K562 (cell line): ENCODE data around the gene CBX1. TPM values are rescaled to one million over a fixed set of nuclear protein-coding genes. Genes with fewer than 3 reads are reported as not detected.

Source experiments
- ATAC-seq: fragments of 200-7000 bp; cut with Tn5 transposase; 3 replicates; pipeline ENCODE4 v1.9.1; 2020; ENCODE audit warnings: moderate library complexity
- BruUV-seq: library from RNA; stranded (reverse); fragments of 400-500 nt; replicated peaks from 2 replicates; lab custom pipeline; 2021; lab: Mats Ljungman, UMichigan
- CTCF ChIA-PET: fragments of 300-600 bp; formaldehyde crosslinking; extraction: SDS; loops from one replicate; lab custom pipeline; 2021; ENCODE audit warnings: low intra/inter-chr PET ratio; lab: Yijun Ruan, JAX
- POLR2A ChIA-PET: fragments of 300-600, 350-650 bp; sonication (Branson Sonifier 250); formaldehyde crosslinking; extraction: SDS; loops from one replicate; lab custom pipeline; 2021; ENCODE audit warnings: antibody characterized with exemption, inconsistent platforms; lab: Yijun Ruan, JAX
- DNase-seq, 4 experiments: peaks; one replicate each; pipeline versions ENCODE4 v3.0.0 to v3.0.0-alpha.2; 2011 to 2018; ENCODE audit warnings: low spot score in 3 of 4, mixed read lengths in 3 of 4; ENCODE audit errors: extremely low read depth in 1 of 4
- FAIRE-seq: peaks from 2 replicates; lab custom pipeline; 2011; peaks lifted over from hg19 to GRCh38; lab: Jason Lieb, UNC
- H2AFZ ChIP-seq: 2 replicates; pipeline ENCODE4 v1.6.0; 2011; ENCODE audit warnings: low read depth, low read length, control low read depth, inconsistent platforms
- H3K27ac ChIP-seq: fragments of 200-600 bp; 3 replicates; pipeline ENCODE4 v1.8.0; 2011; ENCODE audit warnings: low read depth, mild to moderate bottlenecking, control low read depth, inconsistent platforms, low read length, moderate library complexity, mixed read lengths; ENCODE audit errors: extremely low read depth
- H3K27me3 ChIP-seq, 2 experiments: fragments of 300-600 bp in 1 of 2; 2 replicates in 1 of 2; 3 replicates in 1 of 2; pipeline versions ENCODE4 v1.6.0 to v1.8.0; 2011; ENCODE audit warnings: inconsistent platforms in 2 of 2, low read length in 2 of 2, mild to moderate bottlenecking in 1 of 2, mixed read lengths in 1 of 2, moderate library complexity in 1 of 2; ENCODE audit not compliant: control insufficient read depth in 2 of 2, insufficient read depth in 2 of 2
- H3K36me3 ChIP-seq: fragments of 300-600 bp; 3 replicates; pipeline ENCODE4 v1.8.0; 2011; ENCODE audit warnings: mild to moderate bottlenecking, low read length, inconsistent platforms; ENCODE audit not compliant: control insufficient read depth, insufficient read depth
- H3K4me1 ChIP-seq, 2 experiments: fragments of 200-600 bp in 1 of 2; replicated peaks in 1 of 2; 2 replicates in 1 of 2; 3 replicates in 1 of 2; pipeline versions ENCODE4 v1.5.1 to v1.8.0; 2011; ENCODE audit warnings: inconsistent platforms in 2 of 2, low read length in 2 of 2, mild to moderate bottlenecking in 1 of 2, mixed read lengths in 1 of 2, moderate library complexity in 1 of 2; ENCODE audit not compliant: control insufficient read depth in 2 of 2, insufficient read depth in 2 of 2
- H3K4me2 ChIP-seq: 2 replicates; pipeline ENCODE4 v1.6.1; 2011; ENCODE audit warnings: low read length, control low read depth, inconsistent platforms, mixed read lengths; ENCODE audit not compliant: insufficient read depth
- H3K4me3 ChIP-seq: fragments of 200-600 bp; sonication (generic), shearing (Covaris generic); 2 replicates; pipeline ENCODE4 v1.5.1; 2016; ENCODE audit warnings: control low read depth, inconsistent platforms
- H3K79me2 ChIP-seq: fragments of 200-600 bp; 3 replicates; pipeline ENCODE4 v1.8.0; 2011; ENCODE audit warnings: low read length, inconsistent platforms; ENCODE audit not compliant: control insufficient read depth, insufficient read depth
- H3K9ac ChIP-seq, 2 experiments: 2 replicates each; pipeline versions ENCODE4 v1.6.0 to v1.6.1; 2011; ENCODE audit warnings: low read depth in 2 of 2, low read length in 2 of 2, control low read depth in 1 of 2, inconsistent platforms in 1 of 2, mild to moderate bottlenecking in 1 of 2, mixed read lengths in 1 of 2; ENCODE audit not compliant: insufficient read depth in 1 of 2
- H3K9me1 ChIP-seq: one replicate; pipeline ENCODE4 v1.6.0; 2011; ENCODE audit warnings: inconsistent platforms, mild to moderate bottlenecking, low read length, moderate library complexity; ENCODE audit not compliant: control insufficient read depth, insufficient read depth
- H3K9me3 ChIP-seq: replicated peaks from 2 replicates; pipeline ENCODE4 v1.5.1; 2011; ENCODE audit warnings: low read depth, low read length, inconsistent platforms; ENCODE audit not compliant: control insufficient read depth, insufficient read depth
- H4K20me1 ChIP-seq: replicated peaks from 2 replicates; pipeline ENCODE4 v1.6.1; 2011; ENCODE audit warnings: low read length, inconsistent platforms, mixed read lengths; ENCODE audit not compliant: control insufficient read depth, insufficient read depth
- CEBPB ChIP-seq: fragments of 450-650 bp; IDR thresholded peaks from 2 replicates; pipeline ENCODE4 v1.6.1; 2016; ENCODE audit warnings: missing genetic modification characterization, missing compliant biosample characterization
- ETV5 ChIP-seq: sonication (generic); formaldehyde crosslinking; IDR thresholded peaks from 2 replicates; pipeline ENCODE4 v1.4.0; 2020; ENCODE audit warnings: low read depth, mild to moderate bottlenecking, missing genetic modification reagents
- FIP1L1 ChIP-seq: fragments of 200-400 bp; formaldehyde crosslinking; IDR thresholded peaks from 2 replicates; pipeline ENCODE4 v1.6.1; 2018; ENCODE audit warnings: mild to moderate bottlenecking, low read depth, low read length; ENCODE audit not compliant: poor library complexity, severe bottlenecking
- PHF20 ChIP-seq: fragments of 450-650 bp; IDR thresholded peaks from 2 replicates; pipeline ENCODE4 v1.6.1; 2018; ENCODE audit not compliant: partially characterized antibody
- ZNF444 ChIP-seq: fragments of 250-450 bp; sonication (Bioruptor Pico); IDR thresholded peaks from 2 replicates; pipeline ENCODE4 v1.4.0; 2020; ENCODE audit warnings: mild to moderate bottlenecking, moderate library complexity
- ZNF586 ChIP-seq: fragments of 450-650 bp; formaldehyde crosslinking; conservative IDR thresholded peaks from 2 replicates; pipeline ENCODE4 v1.4.0; 2020; ENCODE audit warnings: mild to moderate bottlenecking, moderate library complexity
- ZNF77 ChIP-seq: fragments of 250-450 bp; sonication (Bioruptor Pico); IDR thresholded peaks from 2 replicates; pipeline ENCODE4 v1.5.0; 2020
- WGBS: fragments of 100-300 bp; shearing (Covaris generic); methylation state at CpG from one replicate; pipeline ENCODE4 v1.1.6; 2016; ENCODE audit warnings: low coverage, mixed read lengths; ENCODE audit not compliant: insufficient coverage; ENCODE audit errors: missing lambda C conversion rate; 5-methylcytosine and 5-hydroxymethylcytosine counted together
- in situ Hi-C: fragments of 300-500 bp; cut with MboI; formaldehyde crosslinking; loops from 4 replicates; pipeline ENCODE4 v1.15.0; 2018; ENCODE audit warnings: inconsistent platforms, mixed read lengths
- intact Hi-C: fragments of 100-400 bp; cut with micrococcal nuclease; formaldehyde crosslinking; loops from 2 replicates; pipeline ENCODE4 v1.14.2; 2022
- polyA plus RNA-seq, 8 experiments: library from polyadenylated mRNA; depleted of rRNA in 4 of 8; stranded (reverse) in 5 of 8; unstranded in 3 of 8; fragments of >200 nt; fragmentation: Nextera tagmentation in 2 of 8; fragmentation: Illumina TruSeq in 1 of 8; extraction: Ambion mirVana in 2 of 8; extraction: Trizol in 1 of 8; gene quantifications; 2 replicates each; pipeline versions ENCODE4 v1.2.1 to v1.2.3, GENCODE V29; 2011 to 2014; ENCODE audit warnings: inconsistent platforms in 1 of 8, missing spikeins in 1 of 8
- total RNA-seq, 7 experiments: library from RNA; depleted of rRNA in 6 of 7; stranded (reverse); fragments of >200 nt in 6 of 7; fragmentation: Illumina TruSeq in 2 of 7; extraction: Trizol in 2 of 7; gene quantifications; 2 replicates each; pipeline versions ENCODE4 v1.2.1 to v1.2.3, GENCODE V29; 2011 to 2021; ENCODE audit warnings: low replicate concordance in 1 of 7

The CBX1 gene
- total and polyA plus RNA-seq, 9 of the 15 experiments (the other 6 are each of a cell fraction or from before 2014, with no cell fraction given), result 10.6 to 95.7 (median 52.7) TPM

GRCh38 chr17:48111937-48112241 lies 10.6 kb upstream of the CBX1 start:
- intact Hi-C loops, result no loop called here

DNA sequence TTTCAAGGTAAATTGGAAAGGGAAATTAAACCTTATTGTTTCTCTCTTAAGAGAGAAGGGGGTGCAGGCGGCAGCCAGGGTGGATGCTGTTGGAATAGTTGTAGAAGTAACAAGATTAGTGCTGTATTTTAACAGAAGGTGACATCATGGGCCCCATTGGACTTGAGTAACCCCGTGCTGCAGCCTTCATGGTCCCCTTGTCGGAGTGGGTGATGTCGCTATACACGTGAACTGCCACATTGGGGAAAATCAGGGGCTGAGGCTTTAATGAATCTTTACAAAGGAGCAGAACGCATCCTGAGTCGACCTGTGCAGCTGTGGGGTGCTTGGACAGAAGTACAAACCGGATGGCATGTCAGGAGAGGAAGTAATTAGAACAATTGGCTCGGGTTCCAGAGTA lies 9.5 kb upstream of the CBX1 start:
- TF ChIP-seq FIP1L1, result no peak
- no peak for TF ChIP-seq CEBPB (tag)
- no peak for TF ChIP-seq ZNF586
- CTCF ChIA-PET, result no interaction called here
- intact Hi-C loops (no loop called here), in situ Hi-C loops (no loop called here)
- no peak overlapping the region for H3K27ac ChIP-seq
- WGBS, result 82% methylated on average over 9 of the region's 9 CpGs
- no peaks in the 10 kb centered on the region for H4K20me1 ChIP-seq
- no peak for FAIRE-seq
- no peaks in the 10 kb centered on the region for H3K27me3 ChIP-seq
- no peak for DNase-seq
- no peak overlapping the region for H3K9ac ChIP-seq
- no peak overlapping the region for H3K4me3 ChIP-seq
- peaks cover 27% of the 10 kb centered on the region; the same call in 2 of the 3 replicates for H3K36me3 ChIP-seq
- H3K4me2 ChIP-seq, result no peak overlapping the region; the same call in 1 of the 2 replicates
- no TSS peak for BruUV-seq
- POLR2A ChIA-PET, result no interaction called here
- H2AFZ ChIP-seq, result no peak overlapping the region
- no peak for ATAC-seq
- no peaks in the 10 kb centered on the region for H3K9me1 ChIP-seq
- peaks cover 0 to 18% of the 10 kb centered on the region in 2 experiments; a peak in 3 of 5 replicates for H3K4me1 ChIP-seq
- H3K9me3 ChIP-seq, result no peaks in the 10 kb centered on the region
- H3K79me2 ChIP-seq, result peaks cover 31% of the 10 kb centered on the region

More at GRCh38 chr17:48111937-48112241, 10.6 kb upstream of the CBX1 start:
- no peak for ATAC-seq
- in situ Hi-C loops, result no loop called here
- no peak overlapping the region for H3K4me2 ChIP-seq
- CTCF ChIA-PET, result no interaction called here
- FAIRE-seq, result no peak
- peaks cover 27% of the 10 kb centered on the region; the same call in 2 of the 3 replicates for H3K36me3 ChIP-seq
- TF ChIP-seq PHF20 (no peak), ETV5 (CRISPR knock-in tag) (no peak), ZNF444 (CRISPR knock-in tag) (no peak), ZNF77 (no peak)
- TF ChIP-seq, all 486 proteins: peak for 0
- no peaks in the 10 kb centered on the region for H3K27me3 ChIP-seq
- no peak overlapping the region for H3K9ac ChIP-seq
- H4K20me1 ChIP-seq, result no peaks in the 10 kb centered on the region
- H3K4me3 ChIP-seq, result no peak overlapping the region
- BruUV-seq, result no TSS peak
- H3K79me2 ChIP-seq, result peaks cover 31% of the 10 kb centered on the region
- POLR2A ChIA-PET, result interaction anchor here (0.7 to 2.7 kb wide), 4 partner anchors 10 to 162 kb away, joined by 3 to 9 read pairs (median 3); partner anchors contain the start of gene CDK5RAP3
- H3K9me3 ChIP-seq, result no peaks in the 10 kb centered on the region
- no peak overlapping the region for H3K27ac ChIP-seq
- H2AFZ ChIP-seq, result no peak overlapping the region
- no peak for DNase-seq
- 82% methylated on average over 2 of the region's 2 CpGs for WGBS
- H3K9me1 ChIP-seq, result no peaks in the 10 kb centered on the region
- H3K4me1 ChIP-seq, result peaks cover 0 to 17% of the 10 kb centered on the region in 2 experiments; a peak in 3 of 5 replicates
